T47D (cell line): ENCODE measurements around the gene NIF3L1.
"Not testable (repeated sequence)": the region's sequence is repeated elsewhere in the genome, so short reads cannot be mapped to it uniquely, and the experiment has no call there.

Experiments
- DNase-seq, 2 experiments: peaks; one replicate each; pipeline versions ENCODE4 v3.0.0 to v3.0.0-alpha.2; 2011 to 2012; ENCODE audit warnings: low read depth in 1 of 2, low spot score in 1 of 2
- JUND ChIP-seq: IDR thresholded peaks from 2 replicates; pipeline ENCODE4 v1.6.1; 2012; ENCODE audit warnings: low read depth
- in situ Hi-C: cut with HindIII; loops from 2 replicates; pipeline ENCODE4 v1.10.0; 2016; ENCODE audit warnings: low sequenced_read_pairs, low pct_unique_long_range_greater_than_20kb

The NIF3L1 gene

GRCh38 chr2:200860092-200860795 lies 28.9 kb upstream of the NIF3L1 start:
- no peak for TF ChIP-seq JUND
- DNase-seq: no peak
- in situ Hi-C loops: no loop called here

DNA sequence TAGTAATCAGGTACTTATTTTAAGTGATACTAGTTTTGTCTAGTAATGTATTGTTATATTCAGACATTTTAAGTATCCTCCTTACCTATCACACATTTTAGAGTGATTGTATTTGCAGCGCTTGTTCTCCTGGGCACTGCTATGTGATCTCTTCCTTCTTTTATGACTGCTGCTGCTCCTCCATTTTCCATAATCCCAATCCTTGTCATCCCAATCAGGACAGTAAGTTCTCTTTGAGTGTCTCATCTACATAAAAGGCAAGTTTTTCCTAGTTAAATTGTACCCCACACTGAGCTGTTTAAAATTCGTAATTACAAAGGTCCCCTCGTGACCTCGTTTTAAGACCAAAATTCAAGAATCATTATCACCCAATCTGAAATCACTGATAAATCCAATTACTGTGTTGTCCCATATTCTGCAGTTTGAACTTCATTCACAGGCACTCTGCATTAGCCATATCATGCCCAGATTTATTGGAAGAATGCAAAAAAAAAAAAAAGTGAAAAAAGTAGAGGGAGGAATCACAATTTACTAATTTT lies 27.5 kb upstream of the NIF3L1 start:
- in situ Hi-C loops: no loop called here
- DNase-seq: no peak
- no peak for TF ChIP-seq JUND

GRCh38 chr2:200862532-200863000 lies 26.6 kb upstream of the NIF3L1 start:
- in situ Hi-C loops: no loop called here
- no peak for TF ChIP-seq JUND
- no peak for DNase-seq

GRCh38 chr2:200863782-200864175 lies 25.4 kb upstream of the NIF3L1 start:
- DNase-seq: no peak
- in situ Hi-C loops: no loop called here
- TF ChIP-seq JUND: no peak

DNA sequence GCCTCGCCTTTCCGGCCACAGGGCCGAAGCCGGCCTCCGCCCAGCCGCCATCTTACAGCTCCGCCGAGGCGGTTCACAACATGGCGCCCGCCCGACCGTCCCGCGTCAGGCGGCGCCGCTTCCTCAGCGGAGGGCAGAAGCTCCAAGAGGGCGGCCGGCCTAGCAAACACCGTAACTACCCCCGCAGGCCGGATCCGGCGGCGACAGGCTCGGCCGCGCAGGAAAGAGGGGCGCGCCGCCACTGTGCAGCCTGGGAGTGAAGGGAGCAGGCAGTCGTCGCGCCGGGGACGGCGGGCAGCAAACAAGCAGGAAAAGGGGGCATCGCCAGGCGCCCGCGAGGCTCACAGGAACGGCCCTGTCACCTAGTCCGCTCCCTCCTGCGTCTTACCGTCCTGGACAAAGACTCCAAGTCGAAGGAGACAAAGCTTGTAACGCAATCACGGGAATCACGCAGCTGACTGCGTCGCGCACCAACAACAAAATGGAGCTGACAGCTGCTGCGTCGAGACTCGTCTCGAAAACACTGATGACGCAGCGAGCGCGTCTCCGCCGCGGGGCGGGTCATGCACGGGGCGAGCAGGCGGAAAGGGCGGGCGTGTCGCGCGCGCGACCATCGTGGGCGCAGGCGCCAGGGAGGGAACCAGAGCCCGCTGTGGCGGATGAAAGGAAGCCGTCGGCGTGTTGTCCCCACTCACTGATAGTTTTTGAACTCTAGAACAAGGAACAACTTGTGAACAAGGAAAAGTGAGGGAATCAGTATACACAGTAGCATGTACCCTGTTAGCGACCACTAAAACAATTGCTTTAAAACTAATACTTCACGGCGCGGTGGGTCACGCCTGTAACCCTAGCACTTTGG lies 24.8 kb upstream of the NIF3L1 start, which contains the start of gene CLK1:
Gene CLK1 (minus strand): TSS at position 483 of the 859 bp plus-strand sequence. CDS start 2,796 bp downstream, outside the sequence.
- in situ Hi-C loops: no loop called here

DNA sequence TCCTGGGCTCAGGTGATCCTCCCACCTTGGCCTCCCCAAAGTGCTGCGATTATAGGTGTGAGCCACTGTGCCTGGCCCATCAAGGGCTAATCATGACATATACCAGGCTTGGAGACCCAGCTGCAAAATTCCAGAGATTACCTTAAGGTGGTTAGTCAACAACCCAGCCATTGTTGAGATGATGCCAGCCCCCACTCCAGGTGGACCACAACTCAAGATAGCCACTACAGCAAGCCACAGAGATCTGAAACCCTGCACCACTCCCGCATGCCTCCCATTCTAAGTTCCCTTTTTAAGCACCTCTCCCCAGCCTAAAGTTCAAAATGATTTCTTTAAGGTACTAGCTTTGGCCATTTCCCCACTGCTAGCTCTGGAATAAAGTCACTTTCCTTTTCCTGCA lies 20.2 kb upstream of the NIF3L1 start:
- DNase-seq: no peak
- in situ Hi-C loops: no loop called here
- TF ChIP-seq JUND: no peak

More for the DNA sequence above, 24.8 kb upstream of the NIF3L1 start, which contains the start of gene CLK1:
- DNase-seq: peak; percentile 66 to 91
- no peak for TF ChIP-seq JUND

DNA sequence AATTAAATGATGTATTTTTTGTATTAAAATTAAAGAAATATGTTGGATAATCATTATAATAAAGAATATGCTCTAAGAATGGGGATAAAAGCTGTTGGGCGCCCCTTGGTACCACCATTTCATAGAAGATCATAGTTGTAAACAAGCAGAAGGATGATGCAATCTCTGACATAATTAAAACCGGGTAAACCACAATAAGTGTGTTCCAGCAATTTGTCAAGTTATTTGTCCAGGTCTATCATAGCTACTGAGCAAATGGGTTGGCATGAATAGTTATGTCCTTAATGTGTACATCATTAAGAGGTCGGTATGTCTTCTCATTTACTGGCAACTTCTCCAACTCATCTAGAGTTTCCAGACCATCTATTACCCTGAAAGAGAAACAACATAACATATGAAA lies 18.0 kb upstream of the NIF3L1 start:
- in situ Hi-C loops: no loop called here
- no peak for DNase-seq
- no peak for TF ChIP-seq JUND

- in situ Hi-C loops: no loop called here
- TF ChIP-seq JUND: no peak
- DNase-seq: no peak
Observed at GRCh38 chr2:200873560-200873959, 15.6 kb upstream of the NIF3L1 start.

- in situ Hi-C loops: no loop called here
- no peak for TF ChIP-seq JUND
- no peak for DNase-seq
Observed at GRCh38 chr2:200877443-200877842, 11.7 kb upstream of the NIF3L1 start.

GRCh38 chr2:200878289-200878880 lies 10.8 kb upstream of the NIF3L1 start:
- DNase-seq: no peak
- in situ Hi-C loops: no loop called here
- no peak for TF ChIP-seq JUND

GRCh38 chr2:200881715-200882249 lies 7.4 kb upstream of the NIF3L1 start:
- DNase-seq, in situ Hi-C loops: not testable (repeated sequence)

DNA sequence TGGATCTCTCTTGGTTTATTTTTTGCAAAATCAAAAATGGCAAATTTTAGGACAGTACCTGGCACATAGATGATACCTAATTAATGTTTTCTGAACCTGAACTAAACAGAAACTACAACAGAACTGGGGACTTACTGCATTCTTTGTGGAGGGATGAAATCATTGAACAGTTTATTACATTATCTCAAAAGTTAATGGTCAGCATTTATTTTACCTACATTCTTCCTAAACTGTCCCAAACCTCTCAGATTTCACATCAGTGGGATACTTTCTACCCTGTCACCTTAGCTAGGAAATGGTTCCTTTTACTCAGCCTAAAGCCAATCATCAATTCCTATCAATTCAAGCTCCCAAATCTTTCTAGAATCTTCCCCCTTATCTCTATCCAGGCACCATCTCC lies 10.3 kb downstream of the NIF3L1 start:
- in situ Hi-C loops: no loop called here
- DNase-seq: no peak
- no peak for TF ChIP-seq JUND
